Neuronal stem cell (in vitro differentiated cells): ENCODE results near the gene SHANK3.
A peak's percentile ranks its signal among the peaks of the same experiment; 100 is the strongest.

Source experiments
- DNase-seq: peaks from one replicate; pipeline ENCODE4 v3.0.0-alpha.2; 2013; ENCODE audit warnings: low spot score
- H2AFZ ChIP-seq: one replicate; pipeline ENCODE4 v1.6.1; 2013; ENCODE audit warnings: mild to moderate bottlenecking, low read length, inconsistent platforms
- H2AK5ac ChIP-seq: 2 replicates; pipeline ENCODE4 v1.6.1; 2013; ENCODE audit warnings: low read depth, mild to moderate bottlenecking, inconsistent platforms, low read length, moderate library complexity, mixed read lengths
- H2BK120ac ChIP-seq: 2 replicates; pipeline ENCODE4 v1.6.1; 2013; ENCODE audit warnings: low read depth, mild to moderate bottlenecking, inconsistent platforms, low read length, moderate library complexity, mixed read lengths
- H2BK12ac ChIP-seq: one replicate; pipeline ENCODE4 v1.6.1; 2013; ENCODE audit warnings: low read length, inconsistent platforms
- H2BK15ac ChIP-seq: 2 replicates; pipeline ENCODE4 v1.6.1; 2013; ENCODE audit warnings: mild to moderate bottlenecking, low read length, inconsistent platforms, mixed read lengths
- H2BK5ac ChIP-seq: one replicate; pipeline ENCODE4 v1.6.1; 2013; ENCODE audit warnings: inconsistent platforms, mild to moderate bottlenecking, low read length, moderate library complexity
- H3K14ac ChIP-seq: one replicate; pipeline ENCODE4 v1.6.1; 2013; ENCODE audit warnings: low read length, inconsistent platforms
- H3K18ac ChIP-seq: 2 replicates; pipeline ENCODE4 v1.6.1; 2013; ENCODE audit warnings: low read length, inconsistent platforms
- H3K23ac ChIP-seq: 2 replicates; pipeline ENCODE4 v1.6.1; 2013; ENCODE audit warnings: low read depth, mild to moderate bottlenecking, mixed read lengths, low read length, inconsistent platforms; ENCODE audit not compliant: poor library complexity
- H3K27ac ChIP-seq: replicated peaks from 3 replicates; pipeline ENCODE4 v1.5.1; 2013; ENCODE audit warnings: low read length, inconsistent platforms
- H3K27me3 ChIP-seq, 3 experiments: 2 replicates each; pipeline ENCODE4 v1.6.1; 2013; ENCODE audit warnings: low read length in 3 of 3, mild to moderate bottlenecking in 2 of 3, inconsistent platforms in 1 of 3, low read depth in 1 of 3, mixed read lengths in 1 of 3, moderate library complexity in 1 of 3; ENCODE audit not compliant: control insufficient read depth in 3 of 3, insufficient read depth in 3 of 3
- H3K36me3 ChIP-seq, 2 donors: replicated peaks in 1 of 2; 2 replicates each; pipeline ENCODE4 v1.6.1; 2013; ENCODE audit warnings: low read length in 2 of 2; ENCODE audit not compliant: control insufficient read depth in 2 of 2, insufficient read depth in 2 of 2
- H3K4ac ChIP-seq: 2 replicates; pipeline ENCODE4 v1.6.1; 2013; ENCODE audit warnings: inconsistent platforms, mild to moderate bottlenecking, low read length, moderate library complexity
- H3K4me1 ChIP-seq, 2 donors: 1 replicate in 1 of 2; 2 replicates in 1 of 2; pipeline ENCODE4 v1.6.1; 2013; ENCODE audit warnings: low read length in 2 of 2, low read depth in 1 of 2; ENCODE audit not compliant: control insufficient read depth in 2 of 2, insufficient read depth in 1 of 2
- H3K4me2 ChIP-seq: one replicate; pipeline ENCODE4 v1.6.1; 2013; ENCODE audit warnings: mild to moderate bottlenecking, low read length, inconsistent platforms; ENCODE audit not compliant: insufficient read depth, poor library complexity, severe bottlenecking
- H3K4me3 ChIP-seq, 2 donors: 2 replicates each; pipeline ENCODE4 v1.5.1; 2013; ENCODE audit warnings: low read length in 2 of 2, mild to moderate bottlenecking in 2 of 2, inconsistent platforms in 1 of 2, moderate library complexity in 1 of 2
- H3K79me1 ChIP-seq: one replicate; pipeline ENCODE4 v1.6.1; 2013; ENCODE audit warnings: low read depth, mild to moderate bottlenecking, inconsistent platforms, low read length, moderate library complexity
- H3K9ac ChIP-seq: one replicate; pipeline ENCODE4 v1.6.1; 2013; ENCODE audit warnings: mild to moderate bottlenecking, low read depth, low read length, inconsistent platforms; ENCODE audit not compliant: poor library complexity
- H3K9me3 ChIP-seq, 2 donors: replicated peaks in 1 of 2; 2 replicates each; pipeline versions ENCODE3 to v1.6.1; 2013; ENCODE audit warnings: low read length in 2 of 2, mild to moderate bottlenecking in 2 of 2, inconsistent platforms in 1 of 2, low read depth in 1 of 2, mixed read lengths in 1 of 2, moderate library complexity in 1 of 2; ENCODE audit not compliant: control insufficient read depth in 2 of 2, insufficient read depth in 1 of 2
- H4K8ac ChIP-seq: one replicate; pipeline ENCODE4 v1.6.1; 2013; ENCODE audit warnings: low read depth, mild to moderate bottlenecking, inconsistent platforms, low read length, moderate library complexity
- H4K91ac ChIP-seq: one replicate; pipeline ENCODE4 v1.6.1; 2013; ENCODE audit warnings: low read length, low read depth, mild to moderate bottlenecking, inconsistent platforms; ENCODE audit not compliant: poor library complexity
- WGBS, 2 donors: extraction: QIAGEN DNeasy Blood & Tissue Kit; methylation state at CpG; one replicate each; pipeline ENCODE4 v1.1.7; 2013; ENCODE audit warnings: missing lambda C conversion rate in 2 of 2, mixed read lengths in 1 of 2; ENCODE audit not compliant: insufficient read length in 2 of 2, insufficient replicate concordance in 1 of 2; ENCODE audit errors: extremely low coverage in 2 of 2; 5-methylcytosine and 5-hydroxymethylcytosine counted together

SHANK3 gene

GRCh38 chr22:50697667-50698506 lies 25.3 kb downstream of the SHANK3 start:
- H3K4ac ChIP-seq, result no peak overlapping the region
- H3K27me3 ChIP-seq, result peaks cover 0 to 3% (median 0%) of the 10 kb centered on the region in 3 experiments
- no peak overlapping the region for H2BK5ac ChIP-seq
- no peak overlapping the region for H3K14ac ChIP-seq
- H3K4me2 ChIP-seq, result peak overlapping the region; percentile 82
- peaks cover 8 to 39% of the 10 kb centered on the region in 2 donors for H3K36me3 ChIP-seq
- peaks cover 17 to 18% of the 10 kb centered on the region in 2 donors for H3K4me1 ChIP-seq
- peak overlapping the region; percentile 78 for H3K9ac ChIP-seq
- no peak overlapping the region for H3K23ac ChIP-seq
- no peaks in the 10 kb centered on the region for H3K9me3 ChIP-seq
- H2AFZ ChIP-seq, result no peak overlapping the region
- no peak overlapping the region for H2BK120ac ChIP-seq
- H3K79me1 ChIP-seq, result peaks cover 1% of the 10 kb centered on the region
- H2BK12ac ChIP-seq, result no peak overlapping the region
- no CpG with 5 or more reads among the region's 54 CpGs for WGBS, 2 donors
- peak overlapping the region; percentile 50 for H2BK15ac ChIP-seq
- peak overlapping the region; percentile 89 for H3K18ac ChIP-seq
- no peak overlapping the region for H3K27ac ChIP-seq
- H4K8ac ChIP-seq, result no peak overlapping the region
- no peak overlapping the region for H4K91ac ChIP-seq
- H2AK5ac ChIP-seq, result peak overlapping the region; percentile 65
- H3K4me3 ChIP-seq, result peak overlapping the region; percentile 62 to 76
- DNase-seq, result no peak

- no peak overlapping the region for H3K4me2 ChIP-seq
- no peak overlapping the region for H2BK12ac ChIP-seq
- H3K4me3 ChIP-seq, result peak overlapping the region in 1 of 2 donors; percentile 62
- peak overlapping the region; percentile 50 for H2BK15ac ChIP-seq
- no CpG with 5 or more reads among the region's 12 CpGs for WGBS, 2 donors
- no peak overlapping the region for H3K9ac ChIP-seq
- H3K79me1 ChIP-seq, result peaks cover 1% of the 10 kb centered on the region
- no peak overlapping the region for H2BK5ac ChIP-seq
- no peak overlapping the region for H3K4ac ChIP-seq
- H3K27ac ChIP-seq, result no peak overlapping the region
- H4K8ac ChIP-seq, result no peak overlapping the region
- H3K18ac ChIP-seq, result no peak overlapping the region
- H3K27me3 ChIP-seq, result peaks cover 0 to 3% (median 0%) of the 10 kb centered on the region in 3 experiments
- H2AK5ac ChIP-seq, result peak overlapping the region; percentile 65
- no peak overlapping the region for H3K23ac ChIP-seq
- peaks cover 11 to 45% of the 10 kb centered on the region in 2 donors for H3K36me3 ChIP-seq
- no peak overlapping the region for H2BK120ac ChIP-seq
- no peaks in the 10 kb centered on the region for H3K9me3 ChIP-seq
- no peak overlapping the region for H3K14ac ChIP-seq
- no peak overlapping the region for H2AFZ ChIP-seq
- DNase-seq, result no peak
- peaks cover 18 to 19% of the 10 kb centered on the region in 2 donors for H3K4me1 ChIP-seq
- no peak overlapping the region for H4K91ac ChIP-seq
Measured at GRCh38 chr22:50698546-50698945, 25.9 kb downstream of the SHANK3 start.

GRCh38 chr22:50699001-50699755 lies 26.6 kb downstream of the SHANK3 start:
- Histone ChIP-seq H2AK5ac (peak overlapping the region; percentile 96), H3K23ac (no peak overlapping the region), H3K4me3 (peak overlapping the region; percentile 11 to 56), H3K4me2 (no peak overlapping the region), H3K14ac (no peak overlapping the region), H4K91ac (no peak overlapping the region), H3K4me1 (peaks cover 18 to 21% of the 10 kb centered on the region in 2 donors), H2BK5ac (no peak overlapping the region), H4K8ac (peak overlapping the region; percentile 49), H2BK120ac (peak overlapping the region; percentile 64), H3K4ac (no peak overlapping the region), H3K9ac (peak overlapping the region; percentile 33), H3K79me1 (peaks cover 1% of the 10 kb centered on the region), H2AFZ (no peak overlapping the region), H2BK15ac (peak overlapping the region; percentile 20), H3K18ac (peak overlapping the region; percentile 15), H3K36me3 (peaks cover 11 to 48% of the 10 kb centered on the region in 2 donors), H2BK12ac (no peak overlapping the region), H3K9me3 (no peaks in the 10 kb centered on the region), H3K27me3 (peaks cover 0 to 3% (median 0%) of the 10 kb centered on the region in 3 experiments), H3K27ac (no peak overlapping the region)
- no peak for DNase-seq
- no CpG with 5 or more reads among the region's 15 CpGs for WGBS, 2 donors
